GM18909 (cell line): ENCODE results near the gene ASB2.

ENCODE experiments used
- ATAC-seq: cut with Tn5 transposase; IDR thresholded peaks from one replicate; pipeline ENCODE4 v1.9.1; 2021; ENCODE audit warnings: mild to moderate bottlenecking; ENCODE audit not compliant: unreplicated experiment, poor library complexity

Gene ASB2

DNA sequence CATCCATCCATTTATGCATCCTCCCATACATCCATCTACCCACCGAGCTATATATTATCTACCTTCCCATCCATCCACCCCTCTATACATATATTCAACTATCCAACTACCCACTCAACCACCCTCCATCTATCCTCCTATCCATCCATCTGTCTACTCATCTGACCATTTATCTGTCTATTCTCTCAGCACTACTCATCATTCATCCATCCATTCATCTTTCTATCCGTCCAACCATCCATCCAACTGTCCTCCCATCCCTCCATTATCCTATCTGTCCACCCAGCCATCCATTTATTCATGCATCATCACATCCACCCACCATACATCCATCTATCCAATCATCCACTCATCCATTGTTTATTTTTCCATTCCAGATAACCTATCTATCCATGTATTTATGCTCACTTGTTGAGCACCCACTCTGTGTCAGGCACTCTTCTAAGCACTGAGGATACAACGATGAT is 11.5 kb downstream of the ASB2 start:
- no peak for ATAC-seq

DNA sequence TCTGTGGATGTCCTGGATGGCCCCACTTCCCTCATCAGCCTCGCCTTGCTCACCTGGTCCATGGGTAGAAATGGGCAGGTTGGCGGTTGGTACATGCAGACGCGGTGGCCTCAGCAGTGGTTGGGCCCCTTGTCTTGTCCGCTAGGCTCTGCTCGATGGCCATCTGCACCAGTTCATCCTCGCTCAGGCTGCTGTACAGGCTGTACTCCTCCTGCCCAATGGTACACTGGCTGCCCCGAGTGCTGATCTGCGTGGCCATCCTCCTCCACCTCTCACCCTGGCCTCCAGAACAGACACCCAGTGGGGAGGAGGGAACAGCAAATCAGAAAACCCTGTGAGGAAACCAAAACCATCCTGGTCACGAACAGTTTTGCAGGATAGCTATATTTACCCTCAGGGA is 12.1 kb downstream of the ASB2 start:
- no peak for ATAC-seq

DNA sequence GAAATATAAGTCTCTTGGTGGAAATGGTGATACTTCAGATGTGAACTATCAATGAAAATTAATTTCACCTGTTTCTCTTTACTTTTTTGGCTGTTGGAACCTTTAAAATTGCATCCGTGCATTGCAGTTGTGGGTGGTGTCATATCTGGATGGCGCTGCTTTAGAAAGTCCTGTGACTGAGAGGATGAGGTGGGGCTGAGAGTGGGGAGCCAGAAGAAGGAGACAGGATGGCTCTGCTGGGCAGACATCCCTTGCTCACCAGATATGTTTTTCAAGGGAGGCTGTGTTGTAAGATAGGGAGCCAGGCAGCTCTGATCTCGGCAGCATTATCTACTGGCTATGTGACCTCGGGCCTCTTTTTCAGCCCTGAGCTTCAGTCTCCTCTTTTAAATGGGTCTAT is 12.7 kb downstream of the ASB2 start:
- ATAC-seq: no peak

DNA sequence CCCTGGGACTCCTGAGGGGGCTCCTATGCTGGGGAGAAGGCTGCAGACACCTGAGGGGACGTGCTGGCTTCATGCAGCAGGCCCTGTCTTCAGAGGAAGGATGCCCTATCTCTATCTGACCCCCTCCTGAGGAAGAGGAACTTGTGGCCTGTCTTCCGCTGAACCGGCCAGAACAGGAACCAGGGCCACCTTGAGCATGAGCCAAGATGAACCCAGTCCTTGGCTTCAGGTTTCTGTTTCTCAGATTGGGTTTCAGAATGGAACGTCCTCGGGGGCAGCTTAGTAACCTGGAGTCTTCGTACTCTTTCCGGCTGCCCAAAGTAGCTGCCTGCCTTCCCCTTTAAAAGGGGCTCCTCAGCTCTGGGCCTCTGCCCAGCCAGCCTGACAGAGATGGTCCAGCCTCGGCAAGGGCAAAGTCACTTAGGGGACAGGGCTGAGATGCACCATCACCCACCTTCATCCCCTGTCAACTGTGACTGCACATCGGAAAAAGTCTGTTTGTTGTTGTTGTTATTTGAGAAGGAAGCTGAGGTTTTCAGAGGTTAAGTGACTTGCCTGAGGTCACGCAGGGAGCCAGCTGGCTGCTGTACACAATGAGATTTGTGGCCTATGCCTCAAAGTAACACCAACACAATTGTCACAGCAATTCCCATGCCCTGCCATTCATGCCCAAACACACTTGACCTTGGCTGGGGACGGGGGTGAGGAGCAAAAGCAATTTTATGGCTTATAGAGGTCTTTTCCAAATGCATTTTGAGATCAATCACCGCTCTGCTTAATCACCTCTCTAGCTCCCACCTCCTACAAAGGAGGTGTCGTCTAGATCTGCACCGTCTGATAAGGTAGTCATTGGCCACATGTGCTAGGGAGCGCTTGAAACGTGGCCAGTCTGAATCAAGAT is 13.4 kb downstream of the ASB2 start:
- ATAC-seq: peak; percentile 63

DNA sequence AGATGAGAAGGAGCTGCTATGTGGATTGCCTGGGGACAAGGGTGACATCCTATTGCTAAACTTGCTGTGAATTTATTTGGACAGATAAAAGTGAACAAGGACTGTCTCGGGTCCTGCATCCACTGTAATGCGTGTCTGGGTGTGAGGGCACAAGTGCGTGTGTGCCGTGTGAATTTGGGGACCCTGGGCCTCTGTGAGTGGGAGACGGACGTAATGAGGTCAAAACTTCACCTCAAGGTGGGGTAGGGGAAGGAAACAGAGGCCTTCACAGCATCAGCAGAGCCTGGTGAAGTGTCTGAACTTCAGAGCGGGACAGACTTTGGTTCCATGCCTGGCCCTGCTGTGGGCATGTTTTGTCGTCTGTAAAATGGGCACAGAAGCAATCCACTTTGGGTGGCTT is 14.8 kb downstream of the ASB2 start:
- no peak for ATAC-seq

DNA sequence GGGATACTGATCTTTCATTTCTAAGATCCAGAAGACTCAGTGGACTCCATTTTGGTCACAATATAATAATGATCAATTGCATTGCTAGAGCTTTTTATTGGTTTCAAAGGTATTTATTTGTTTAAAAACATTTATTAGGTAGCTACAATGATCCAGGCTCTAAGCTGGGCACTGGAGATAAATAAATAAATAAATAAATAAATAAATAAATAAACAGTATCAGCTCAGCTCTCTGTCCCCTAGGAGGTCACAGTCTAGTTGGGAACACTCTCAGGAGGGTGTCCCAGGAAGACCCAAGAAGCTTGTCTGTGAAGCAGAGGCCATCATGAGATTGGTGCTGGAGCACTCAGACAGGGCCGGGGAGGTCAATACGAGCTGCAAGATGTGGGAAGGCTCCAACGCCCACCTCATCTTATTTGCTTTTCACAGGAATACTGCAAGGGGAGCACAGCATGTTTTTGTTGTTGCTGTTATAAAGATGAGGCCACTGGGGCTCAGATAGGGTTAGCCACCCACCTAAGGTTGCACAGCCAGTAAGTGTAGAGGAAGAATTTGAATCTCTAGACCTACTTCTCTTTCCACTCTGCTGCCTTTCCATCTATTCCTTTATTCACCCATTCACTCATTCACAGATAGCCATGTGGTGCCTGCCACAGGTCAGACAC is 15.5 kb downstream of the ASB2 start:
- ATAC-seq: no peak

DNA sequence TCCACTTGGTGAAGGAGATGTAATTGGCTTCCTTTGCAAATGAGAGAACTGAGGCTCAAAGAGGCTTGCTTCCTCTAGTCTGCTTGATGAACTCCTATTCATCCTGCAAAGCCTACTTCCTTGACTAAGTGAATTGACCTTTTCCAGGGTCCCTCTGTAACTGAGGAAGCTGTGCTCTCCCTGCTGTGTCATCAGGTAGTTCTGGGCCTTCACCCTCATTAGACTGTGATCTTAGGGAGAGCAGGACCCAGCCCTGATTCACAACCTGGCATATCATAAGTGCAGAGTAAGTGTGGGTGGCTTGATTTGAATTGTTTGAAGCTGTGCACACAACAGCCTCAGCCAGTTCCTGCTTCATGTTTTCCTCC is 16.3 kb downstream of the ASB2 start:
- no peak for ATAC-seq

DNA sequence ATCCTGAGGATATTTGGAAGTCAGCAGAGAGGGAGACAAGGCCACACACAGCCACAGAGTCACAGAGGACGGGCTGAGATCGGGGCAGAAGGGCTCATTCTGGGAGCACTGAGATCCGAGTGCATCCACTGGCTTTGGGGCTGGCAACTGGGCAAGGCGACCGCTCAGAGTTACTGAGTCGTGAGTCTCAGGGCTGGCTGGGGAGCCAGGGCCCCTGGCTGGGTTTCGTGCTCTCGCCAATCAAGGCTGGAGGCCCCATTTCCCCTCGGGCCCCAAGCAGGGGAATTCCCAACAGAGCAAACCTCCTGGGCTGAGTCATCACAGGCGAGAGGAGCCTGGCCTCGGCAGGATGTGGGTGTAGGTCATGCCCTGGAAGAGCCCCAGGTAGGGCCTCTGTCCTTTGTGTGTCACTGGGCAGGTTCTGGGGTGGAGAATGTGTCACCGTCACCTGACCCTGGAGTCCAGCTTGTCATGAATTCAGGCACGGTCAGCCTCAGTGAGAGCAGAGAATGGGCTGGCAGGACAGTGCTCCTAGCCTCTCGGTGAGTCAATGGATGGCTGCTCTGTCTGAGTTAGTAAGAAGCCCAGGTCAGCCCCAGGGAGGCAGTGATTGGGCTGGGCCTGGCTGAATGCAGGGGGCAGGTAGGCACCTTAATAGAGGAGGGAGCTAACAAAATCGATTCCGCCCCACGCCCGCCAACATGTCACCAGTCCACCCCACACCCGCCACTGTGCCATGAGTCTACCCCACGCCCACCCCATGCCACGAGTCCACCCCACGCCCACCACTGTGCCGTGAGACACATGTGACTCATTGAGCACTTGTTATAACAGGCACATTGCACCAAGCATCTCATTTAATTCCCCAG is 16.9 kb downstream of the ASB2 start:
- peak; percentile 74 for ATAC-seq

DNA sequence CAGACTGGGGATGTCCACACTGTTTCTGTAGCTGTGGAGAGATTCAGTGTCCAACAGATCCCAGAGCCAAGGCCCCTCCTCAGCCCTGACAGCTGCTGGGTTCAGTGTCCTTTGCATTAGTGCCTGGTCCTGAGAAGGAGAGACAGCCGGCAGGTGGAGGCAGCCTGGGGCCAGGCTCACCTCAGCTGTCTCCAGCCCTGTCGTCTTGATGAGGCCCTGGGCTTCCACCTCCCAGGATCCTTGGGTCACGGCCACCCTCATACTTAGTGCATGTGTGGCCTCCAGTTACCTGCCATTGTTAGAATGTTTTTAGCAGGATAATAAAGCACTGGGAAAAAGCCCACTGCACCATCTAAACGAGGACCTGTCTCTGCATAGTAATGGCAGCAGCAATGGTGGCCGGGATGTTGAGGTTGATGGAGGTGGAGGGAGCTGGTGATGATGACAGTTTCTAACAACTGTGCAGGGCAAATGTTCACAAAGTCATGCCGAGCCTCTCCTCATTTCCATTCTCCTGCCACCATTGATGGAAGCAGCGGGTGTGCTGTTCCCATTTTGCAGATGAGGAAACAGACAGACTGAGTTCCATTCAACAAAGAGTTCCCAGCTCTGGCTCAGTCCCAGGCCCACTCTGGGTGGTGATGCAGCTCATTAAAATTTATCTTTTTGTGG is 17.7 kb downstream of the ASB2 start:
- no peak for ATAC-seq

DNA sequence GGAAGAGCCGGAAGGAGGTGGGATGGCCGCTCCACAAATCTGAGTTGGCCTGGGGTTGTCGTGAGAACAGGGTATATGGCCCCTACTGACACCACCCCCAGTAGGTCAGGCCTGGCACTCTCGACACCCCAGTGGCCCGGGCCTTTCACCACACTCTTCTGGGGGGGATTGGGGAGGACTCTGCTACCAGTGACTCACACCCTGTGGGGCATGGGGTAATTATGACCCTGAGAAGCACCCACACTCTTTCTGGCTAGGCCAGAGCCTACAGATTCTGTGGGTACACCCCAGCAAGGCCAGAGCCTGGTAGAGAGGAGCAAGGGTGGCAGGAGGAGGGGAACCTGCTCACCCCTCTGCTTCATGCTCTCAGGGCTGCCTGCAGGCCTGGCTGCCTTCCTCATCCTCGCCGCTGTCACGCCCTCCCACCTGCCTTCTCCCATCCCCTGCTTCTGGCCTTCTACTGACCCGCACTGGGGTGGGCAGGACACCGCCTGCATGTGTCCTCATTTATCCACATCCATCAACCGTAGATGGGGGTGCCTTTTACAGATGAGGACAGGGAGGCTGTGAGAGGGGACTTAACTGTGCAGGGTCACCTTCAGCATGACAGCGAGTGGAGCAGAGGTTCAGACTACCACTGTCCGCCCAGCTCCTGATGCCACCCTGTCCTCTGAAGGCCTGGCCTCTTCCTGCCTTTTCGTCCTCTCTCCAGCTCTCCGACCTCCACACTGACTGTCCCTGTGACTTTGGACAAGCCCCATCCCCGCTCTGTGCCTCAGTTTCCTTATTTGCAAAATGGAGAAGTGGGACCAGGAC is 18.4 kb downstream of the ASB2 start:
- no peak for ATAC-seq

DNA sequence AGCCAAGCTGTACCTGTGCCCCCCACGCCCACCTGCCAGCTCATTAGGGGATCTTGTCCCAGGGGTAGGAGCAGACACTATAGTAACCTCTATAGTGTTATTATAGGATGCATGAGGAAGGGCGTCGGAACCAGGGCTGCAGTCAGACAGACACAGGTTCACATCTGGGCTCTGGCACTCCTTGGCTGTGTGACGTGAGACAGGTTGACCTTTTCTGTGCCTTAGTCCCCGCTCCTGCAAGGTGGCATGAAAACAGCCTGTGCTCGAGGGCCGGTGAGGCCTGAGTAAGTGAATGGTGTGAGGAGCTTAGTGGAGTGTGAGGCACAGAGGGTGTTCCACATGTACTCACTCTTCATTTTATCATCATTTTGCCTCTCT is 19.0 kb downstream of the ASB2 start:
- ATAC-seq: no peak

DNA sequence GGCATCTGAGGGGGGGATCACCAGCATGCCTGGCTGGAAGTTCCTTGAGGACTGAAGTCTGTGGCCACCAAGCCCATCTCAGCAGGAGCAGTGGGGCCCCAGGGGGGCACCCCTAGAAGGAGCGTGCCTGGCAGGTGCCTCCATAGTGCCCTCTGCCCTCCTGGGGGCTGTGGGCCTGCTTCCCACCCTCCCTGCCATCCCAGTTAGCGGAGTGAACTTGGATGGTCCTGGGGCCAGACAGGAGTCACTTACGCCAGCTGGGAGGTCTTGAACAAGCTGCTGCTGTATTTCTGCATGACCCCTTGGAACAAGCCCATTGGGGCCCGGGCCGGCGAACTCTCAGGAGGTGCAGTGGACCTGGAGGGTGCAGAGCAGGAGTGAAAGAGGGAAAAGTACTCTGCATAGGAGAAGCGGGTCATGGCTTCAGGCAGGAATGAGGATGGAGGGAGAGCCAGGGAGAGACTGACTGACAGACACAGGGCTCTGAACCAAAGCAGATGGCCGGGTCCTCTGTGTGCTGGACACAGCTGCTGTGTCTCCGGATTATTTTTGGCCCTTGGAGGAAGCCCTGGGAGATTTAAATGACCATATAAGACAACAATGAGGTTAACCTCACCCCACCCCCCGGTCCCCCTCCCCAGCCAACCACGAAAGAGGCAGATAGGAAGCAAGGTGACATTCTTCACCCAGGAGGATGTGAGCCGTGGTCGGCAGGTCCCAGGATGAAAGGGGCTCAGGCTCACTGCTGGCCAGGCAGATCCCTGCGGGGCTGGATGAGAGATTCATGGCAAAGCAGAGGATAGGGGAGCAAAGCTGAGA is 19.6 kb downstream of the ASB2 start:
- ATAC-seq: no peak

DNA sequence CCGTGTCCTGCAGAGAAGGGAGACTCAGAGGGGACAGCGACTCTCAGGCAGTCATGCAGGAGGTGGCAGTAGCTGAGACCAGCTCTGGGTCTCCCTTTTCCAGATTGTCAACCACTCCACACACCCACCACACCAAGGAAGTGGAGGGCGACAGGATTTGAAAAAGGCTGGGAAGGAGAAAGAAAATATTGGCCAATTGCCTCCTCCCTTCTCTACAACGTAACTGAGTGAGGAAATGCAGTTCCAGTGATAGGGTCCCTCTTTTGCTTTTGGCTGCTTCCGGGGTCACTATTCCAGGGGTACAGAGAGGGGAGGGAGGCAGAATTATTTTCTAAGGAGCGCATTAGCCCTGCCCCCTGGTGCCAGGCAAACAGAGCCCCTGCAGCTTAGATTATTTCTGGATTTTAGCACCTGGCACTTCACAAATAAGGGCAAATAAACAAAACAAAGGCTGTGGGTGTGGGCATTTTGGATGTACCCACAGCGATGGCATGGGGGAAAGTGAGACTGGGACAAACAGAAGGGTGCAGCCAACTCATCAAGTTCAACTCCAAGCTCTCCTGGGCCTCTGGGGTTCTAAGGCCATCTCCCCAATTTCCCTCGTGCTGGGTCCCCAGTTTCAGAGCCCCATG is 20.4 kb downstream of the ASB2 start:
- ATAC-seq: no peak

DNA sequence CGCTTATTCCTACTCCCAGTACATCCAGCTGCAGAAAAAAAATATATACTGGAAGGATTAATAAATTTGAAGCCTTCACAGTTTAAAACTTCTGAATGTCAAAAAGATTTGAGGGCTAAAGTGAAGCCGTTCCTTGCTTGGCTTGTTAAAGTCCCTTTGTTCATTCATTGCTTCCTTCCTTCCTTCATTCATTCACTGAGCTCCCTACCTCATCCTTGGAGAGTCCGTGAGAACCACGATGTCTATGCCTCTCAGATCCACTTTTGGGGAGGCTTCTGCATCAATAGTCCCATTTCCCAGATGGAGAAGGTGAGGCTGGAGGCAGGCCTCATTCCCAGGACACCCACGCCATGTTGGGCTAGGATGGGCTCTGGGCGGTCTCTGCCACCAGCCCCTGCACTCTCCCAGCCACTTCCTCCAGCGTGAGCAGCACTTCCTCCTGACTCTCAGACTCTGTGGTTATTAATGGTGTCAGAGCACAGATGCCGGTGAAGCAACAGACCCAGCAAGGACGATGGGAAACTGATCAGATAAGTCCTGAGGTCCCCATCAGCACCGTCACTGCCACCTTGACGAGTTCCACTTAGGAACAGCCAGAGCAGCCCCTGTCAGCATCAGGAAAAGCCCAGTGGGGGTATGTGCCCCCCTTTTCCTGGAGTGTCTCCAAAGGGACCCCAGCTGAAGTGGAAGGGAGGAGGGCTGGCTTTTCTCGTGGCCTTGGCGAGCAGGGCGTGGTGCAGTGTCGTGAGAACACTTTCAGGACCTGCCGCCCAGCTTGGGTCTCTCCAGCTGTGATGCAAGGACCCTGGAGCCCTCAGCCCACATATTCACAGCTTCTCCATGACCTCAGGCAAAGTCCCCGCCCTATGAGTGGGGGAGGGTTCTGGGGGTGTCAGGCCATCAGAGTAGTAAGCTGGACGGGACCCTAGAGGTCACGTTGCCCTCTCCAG is 21.2 kb downstream of the ASB2 start:
- peak; percentile 33 for ATAC-seq

DNA sequence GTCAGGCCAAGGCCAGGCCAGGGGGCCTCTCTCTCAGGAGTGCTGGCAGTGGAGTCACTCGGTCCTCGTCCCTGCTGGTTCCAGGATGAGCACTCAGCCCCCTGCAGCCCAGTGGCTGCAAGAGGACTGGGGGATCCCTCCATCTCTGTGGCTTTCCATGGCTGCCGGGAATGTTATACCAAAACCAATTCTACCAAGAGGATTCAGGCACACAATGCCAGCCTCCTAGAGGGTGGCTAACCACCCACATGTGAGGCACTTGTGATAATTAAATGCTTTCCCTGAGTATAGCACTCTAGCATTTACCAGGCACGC is 21.9 kb downstream of the ASB2 start:
- no peak for ATAC-seq

DNA sequence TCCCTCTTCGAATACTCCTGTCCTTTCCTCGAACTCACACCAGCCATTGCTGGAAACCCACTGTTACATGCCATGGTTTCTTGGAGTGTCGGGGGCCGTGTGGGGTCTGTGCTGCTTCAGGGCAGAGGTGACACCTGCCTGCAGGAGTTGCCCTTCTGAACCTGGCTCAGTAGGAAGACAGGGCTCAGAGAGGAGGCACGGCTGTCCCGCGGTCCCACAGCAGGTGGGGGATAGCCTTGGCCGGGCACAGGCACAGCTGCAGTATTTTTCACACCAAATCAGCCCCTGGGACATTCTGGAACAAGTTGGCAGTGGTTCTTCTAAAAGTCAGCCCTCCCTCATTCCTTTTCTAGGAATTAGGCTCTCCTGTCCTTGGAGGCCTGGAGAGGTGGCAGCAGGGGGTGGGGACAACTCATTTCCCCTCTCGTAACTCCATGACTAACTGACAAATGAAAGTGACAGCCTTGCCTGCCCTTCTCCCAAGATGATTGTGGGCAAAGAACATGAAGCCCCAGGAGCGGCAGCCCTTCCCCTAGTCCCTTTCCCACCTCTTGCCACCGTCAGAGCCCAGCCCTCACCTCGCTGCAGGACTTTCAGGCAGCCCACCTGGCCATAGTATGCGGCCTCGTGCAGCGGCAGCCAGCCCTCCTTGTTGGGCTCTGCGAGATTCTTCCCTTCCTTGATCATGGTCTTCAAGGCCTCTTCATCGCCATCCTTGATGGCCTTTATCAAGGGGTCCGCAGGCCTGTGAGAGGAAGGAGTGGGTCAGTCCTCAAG is 22.4 kb downstream of the ASB2 start:
- ATAC-seq: no peak

DNA sequence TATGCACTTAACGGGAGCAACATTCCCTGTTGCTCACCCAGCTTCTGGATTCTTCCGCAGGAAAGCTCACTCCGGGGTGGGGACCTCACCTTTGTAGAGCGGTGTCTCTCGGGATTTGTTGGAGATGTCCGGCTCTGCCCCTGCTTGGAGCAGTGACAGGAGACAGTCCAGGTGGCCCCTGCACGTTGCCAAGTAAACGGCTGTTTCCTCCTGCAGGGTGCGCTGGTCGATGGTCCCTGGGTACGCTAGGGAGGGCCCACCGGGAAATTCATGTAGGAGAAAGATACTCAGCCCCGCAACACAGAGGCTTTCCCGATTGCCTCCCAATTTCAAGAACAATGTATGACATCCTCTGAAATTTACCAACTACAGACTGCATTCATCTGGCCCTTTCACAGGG is 23.1 kb downstream of the ASB2 start:
- no peak for ATAC-seq
